ENCODE results near the gene ZNF385D. TPM values are rescaled to one million over a fixed set of nuclear protein-coding genes. Genes with fewer than 3 reads are reported as not detected.

The ZNF385D gene
- total and polyA plus RNA-seq, 2 experiments from 2014 or later = 2.7 to 12.3 TPM

DNA sequence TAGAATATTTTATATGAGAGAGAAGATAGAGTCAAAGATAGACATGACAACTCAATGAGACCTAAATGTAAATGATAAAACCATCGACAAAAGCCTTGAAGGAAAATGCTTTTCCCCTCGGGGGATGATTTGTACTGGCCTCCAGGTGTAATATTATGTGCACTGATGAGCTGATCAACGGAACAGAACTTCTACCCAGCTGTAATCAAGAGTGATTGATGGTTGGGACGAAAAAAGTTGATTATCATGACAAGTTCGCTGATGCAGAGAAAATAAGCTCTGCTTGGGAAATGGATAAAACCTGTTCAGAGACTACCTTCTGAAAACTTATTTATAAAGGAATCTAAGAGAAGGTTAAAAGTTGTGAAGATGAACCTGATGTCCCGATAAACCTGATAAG is 210.7 kb downstream of the ZNF385D start:
- Mint-ChIP-seq H3K27ac (no peak overlapping the region), H3K9me3 (peaks cover 7% of the 10 kb centered on the region; the same call in 1 of the 3 replicates), H3K36me3 (ENCODE audit: low read depth) (no peaks in the 10 kb centered on the region), H3K4me1 (peaks cover 25% of the 10 kb centered on the region), H3K4me3 (no peak overlapping the region), H3K27me3 (ENCODE audit: insufficient read depth, low read depth, poor library complexity) (peaks cover 2% of the 10 kb centered on the region)
- Histone ChIP-seq H3K79me2 (replicated peaks; ENCODE audit: insufficient read depth) (peaks cover 4% of the 10 kb centered on the region; the same call in 1 of the 2 replicates), H3K4me1 (ENCODE audit: insufficient read depth) (peaks cover 18% of the 10 kb centered on the region), H4K20me1 (replicated peaks; ENCODE audit: insufficient read depth) (no peaks in the 10 kb centered on the region), H3K4me3 (no peak overlapping the region), H3K27me3 (ENCODE audit: insufficient read depth) (no peaks in the 10 kb centered on the region), H2AFZ (no peak overlapping the region), H3K9me2 (ENCODE audit: insufficient read depth) (no peaks in the 10 kb centered on the region), H3K36me3 (ENCODE audit: insufficient read depth) (no peaks in the 10 kb centered on the region), H3K27ac (ENCODE audit: low read depth) (no peak overlapping the region), H3K4me2 (no peak overlapping the region), H3F3A (replicated peaks; ENCODE audit: low read depth) (no peaks in the 10 kb centered on the region)
- DNase-seq (ENCODE audit: low spot score) = no peak
- TF ChIP-seq JUNB (IDR thresholded peaks at IDR 0.05; ENCODE audit: unreplicated experiment) = no peak
- no peak for TF ChIP-seq EZH2 (IDR thresholded peaks at IDR 0.05; ENCODE audit: low read depth, unreplicated experiment)
- TF ChIP-seq, protein P1, sequence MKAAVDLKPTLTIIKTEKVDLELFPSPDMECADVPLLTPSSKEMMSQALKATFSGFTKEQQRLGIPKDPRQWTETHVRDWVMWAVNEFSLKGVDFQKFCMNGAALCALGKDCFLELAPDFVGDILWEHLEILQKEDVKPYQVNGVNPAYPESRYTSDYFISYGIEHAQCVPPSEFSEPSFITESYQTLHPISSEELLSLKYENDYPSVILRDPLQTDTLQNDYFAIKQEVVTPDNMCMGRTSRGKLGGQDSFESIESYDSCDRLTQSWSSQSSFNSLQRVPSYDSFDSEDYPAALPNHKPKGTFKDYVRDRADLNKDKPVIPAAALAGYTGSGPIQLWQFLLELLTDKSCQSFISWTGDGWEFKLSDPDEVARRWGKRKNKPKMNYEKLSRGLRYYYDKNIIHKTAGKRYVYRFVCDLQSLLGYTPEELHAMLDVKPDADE (IDR thresholded peaks at IDR 0.05) = no peak
- TF ChIP-seq ZNF114 (CRISPR knock-in tag; IDR thresholded peaks at IDR 0.05) = no peak
- no peak for TF ChIP-seq CREB1 (CRISPR knock-in tag; IDR thresholded peaks at IDR 0.05; ENCODE audit: low read depth)
- TF ChIP-seq NANOG (IDR thresholded peaks at IDR 0.05; ENCODE audit: borderline replicate concordance) = no peak
- TF ChIP-seq, protein P2, sequence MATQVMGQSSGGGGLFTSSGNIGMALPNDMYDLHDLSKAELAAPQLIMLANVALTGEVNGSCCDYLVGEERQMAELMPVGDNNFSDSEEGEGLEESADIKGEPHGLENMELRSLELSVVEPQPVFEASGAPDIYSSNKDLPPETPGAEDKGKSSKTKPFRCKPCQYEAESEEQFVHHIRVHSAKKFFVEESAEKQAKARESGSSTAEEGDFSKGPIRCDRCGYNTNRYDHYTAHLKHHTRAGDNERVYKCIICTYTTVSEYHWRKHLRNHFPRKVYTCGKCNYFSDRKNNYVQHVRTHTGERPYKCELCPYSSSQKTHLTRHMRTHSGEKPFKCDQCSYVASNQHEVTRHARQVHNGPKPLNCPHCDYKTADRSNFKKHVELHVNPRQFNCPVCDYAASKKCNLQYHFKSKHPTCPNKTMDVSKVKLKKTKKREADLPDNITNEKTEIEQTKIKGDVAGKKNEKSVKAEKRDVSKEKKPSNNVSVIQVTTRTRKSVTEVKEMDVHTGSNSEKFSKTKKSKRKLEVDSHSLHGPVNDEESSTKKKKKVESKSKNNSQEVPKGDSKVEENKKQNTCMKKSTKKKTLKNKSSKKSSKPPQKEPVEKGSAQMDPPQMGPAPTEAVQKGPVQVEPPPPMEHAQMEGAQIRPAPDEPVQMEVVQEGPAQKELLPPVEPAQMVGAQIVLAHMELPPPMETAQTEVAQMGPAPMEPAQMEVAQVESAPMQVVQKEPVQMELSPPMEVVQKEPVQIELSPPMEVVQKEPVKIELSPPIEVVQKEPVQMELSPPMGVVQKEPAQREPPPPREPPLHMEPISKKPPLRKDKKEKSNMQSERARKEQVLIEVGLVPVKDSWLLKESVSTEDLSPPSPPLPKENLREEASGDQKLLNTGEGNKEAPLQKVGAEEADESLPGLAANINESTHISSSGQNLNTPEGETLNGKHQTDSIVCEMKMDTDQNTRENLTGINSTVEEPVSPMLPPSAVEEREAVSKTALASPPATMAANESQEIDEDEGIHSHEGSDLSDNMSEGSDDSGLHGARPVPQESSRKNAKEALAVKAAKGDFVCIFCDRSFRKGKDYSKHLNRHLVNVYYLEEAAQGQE (IDR thresholded peaks at IDR 0.05; ENCODE audit: unreplicated experiment) = no peak
- TF ChIP-seq ZNF331 (CRISPR knock-in tag; IDR thresholded peaks at IDR 0.05; ENCODE audit: low read depth) = no peak
- no peak for TF ChIP-seq POLR2AphosphoS5 (IDR thresholded peaks at IDR 0.05; ENCODE audit: low read depth)
- no peak for TF ChIP-seq EZH2phosphoT487 (IDR thresholded peaks at IDR 0.05; ENCODE audit: unreplicated experiment)
- no peak for TF ChIP-seq STAT1 (IDR thresholded peaks at IDR 0.05; ENCODE audit: unreplicated experiment)
- TF ChIP-seq, protein P3, sequence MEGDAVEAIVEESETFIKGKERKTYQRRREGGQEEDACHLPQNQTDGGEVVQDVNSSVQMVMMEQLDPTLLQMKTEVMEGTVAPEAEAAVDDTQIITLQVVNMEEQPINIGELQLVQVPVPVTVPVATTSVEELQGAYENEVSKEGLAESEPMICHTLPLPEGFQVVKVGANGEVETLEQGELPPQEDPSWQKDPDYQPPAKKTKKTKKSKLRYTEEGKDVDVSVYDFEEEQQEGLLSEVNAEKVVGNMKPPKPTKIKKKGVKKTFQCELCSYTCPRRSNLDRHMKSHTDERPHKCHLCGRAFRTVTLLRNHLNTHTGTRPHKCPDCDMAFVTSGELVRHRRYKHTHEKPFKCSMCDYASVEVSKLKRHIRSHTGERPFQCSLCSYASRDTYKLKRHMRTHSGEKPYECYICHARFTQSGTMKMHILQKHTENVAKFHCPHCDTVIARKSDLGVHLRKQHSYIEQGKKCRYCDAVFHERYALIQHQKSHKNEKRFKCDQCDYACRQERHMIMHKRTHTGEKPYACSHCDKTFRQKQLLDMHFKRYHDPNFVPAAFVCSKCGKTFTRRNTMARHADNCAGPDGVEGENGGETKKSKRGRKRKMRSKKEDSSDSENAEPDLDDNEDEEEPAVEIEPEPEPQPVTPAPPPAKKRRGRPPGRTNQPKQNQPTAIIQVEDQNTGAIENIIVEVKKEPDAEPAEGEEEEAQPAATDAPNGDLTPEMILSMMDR (conservative IDR thresholded peaks at IDR 0.05; ENCODE audit: low read depth in 2 of 2) = no peak
- TF ChIP-seq, protein P4, sequence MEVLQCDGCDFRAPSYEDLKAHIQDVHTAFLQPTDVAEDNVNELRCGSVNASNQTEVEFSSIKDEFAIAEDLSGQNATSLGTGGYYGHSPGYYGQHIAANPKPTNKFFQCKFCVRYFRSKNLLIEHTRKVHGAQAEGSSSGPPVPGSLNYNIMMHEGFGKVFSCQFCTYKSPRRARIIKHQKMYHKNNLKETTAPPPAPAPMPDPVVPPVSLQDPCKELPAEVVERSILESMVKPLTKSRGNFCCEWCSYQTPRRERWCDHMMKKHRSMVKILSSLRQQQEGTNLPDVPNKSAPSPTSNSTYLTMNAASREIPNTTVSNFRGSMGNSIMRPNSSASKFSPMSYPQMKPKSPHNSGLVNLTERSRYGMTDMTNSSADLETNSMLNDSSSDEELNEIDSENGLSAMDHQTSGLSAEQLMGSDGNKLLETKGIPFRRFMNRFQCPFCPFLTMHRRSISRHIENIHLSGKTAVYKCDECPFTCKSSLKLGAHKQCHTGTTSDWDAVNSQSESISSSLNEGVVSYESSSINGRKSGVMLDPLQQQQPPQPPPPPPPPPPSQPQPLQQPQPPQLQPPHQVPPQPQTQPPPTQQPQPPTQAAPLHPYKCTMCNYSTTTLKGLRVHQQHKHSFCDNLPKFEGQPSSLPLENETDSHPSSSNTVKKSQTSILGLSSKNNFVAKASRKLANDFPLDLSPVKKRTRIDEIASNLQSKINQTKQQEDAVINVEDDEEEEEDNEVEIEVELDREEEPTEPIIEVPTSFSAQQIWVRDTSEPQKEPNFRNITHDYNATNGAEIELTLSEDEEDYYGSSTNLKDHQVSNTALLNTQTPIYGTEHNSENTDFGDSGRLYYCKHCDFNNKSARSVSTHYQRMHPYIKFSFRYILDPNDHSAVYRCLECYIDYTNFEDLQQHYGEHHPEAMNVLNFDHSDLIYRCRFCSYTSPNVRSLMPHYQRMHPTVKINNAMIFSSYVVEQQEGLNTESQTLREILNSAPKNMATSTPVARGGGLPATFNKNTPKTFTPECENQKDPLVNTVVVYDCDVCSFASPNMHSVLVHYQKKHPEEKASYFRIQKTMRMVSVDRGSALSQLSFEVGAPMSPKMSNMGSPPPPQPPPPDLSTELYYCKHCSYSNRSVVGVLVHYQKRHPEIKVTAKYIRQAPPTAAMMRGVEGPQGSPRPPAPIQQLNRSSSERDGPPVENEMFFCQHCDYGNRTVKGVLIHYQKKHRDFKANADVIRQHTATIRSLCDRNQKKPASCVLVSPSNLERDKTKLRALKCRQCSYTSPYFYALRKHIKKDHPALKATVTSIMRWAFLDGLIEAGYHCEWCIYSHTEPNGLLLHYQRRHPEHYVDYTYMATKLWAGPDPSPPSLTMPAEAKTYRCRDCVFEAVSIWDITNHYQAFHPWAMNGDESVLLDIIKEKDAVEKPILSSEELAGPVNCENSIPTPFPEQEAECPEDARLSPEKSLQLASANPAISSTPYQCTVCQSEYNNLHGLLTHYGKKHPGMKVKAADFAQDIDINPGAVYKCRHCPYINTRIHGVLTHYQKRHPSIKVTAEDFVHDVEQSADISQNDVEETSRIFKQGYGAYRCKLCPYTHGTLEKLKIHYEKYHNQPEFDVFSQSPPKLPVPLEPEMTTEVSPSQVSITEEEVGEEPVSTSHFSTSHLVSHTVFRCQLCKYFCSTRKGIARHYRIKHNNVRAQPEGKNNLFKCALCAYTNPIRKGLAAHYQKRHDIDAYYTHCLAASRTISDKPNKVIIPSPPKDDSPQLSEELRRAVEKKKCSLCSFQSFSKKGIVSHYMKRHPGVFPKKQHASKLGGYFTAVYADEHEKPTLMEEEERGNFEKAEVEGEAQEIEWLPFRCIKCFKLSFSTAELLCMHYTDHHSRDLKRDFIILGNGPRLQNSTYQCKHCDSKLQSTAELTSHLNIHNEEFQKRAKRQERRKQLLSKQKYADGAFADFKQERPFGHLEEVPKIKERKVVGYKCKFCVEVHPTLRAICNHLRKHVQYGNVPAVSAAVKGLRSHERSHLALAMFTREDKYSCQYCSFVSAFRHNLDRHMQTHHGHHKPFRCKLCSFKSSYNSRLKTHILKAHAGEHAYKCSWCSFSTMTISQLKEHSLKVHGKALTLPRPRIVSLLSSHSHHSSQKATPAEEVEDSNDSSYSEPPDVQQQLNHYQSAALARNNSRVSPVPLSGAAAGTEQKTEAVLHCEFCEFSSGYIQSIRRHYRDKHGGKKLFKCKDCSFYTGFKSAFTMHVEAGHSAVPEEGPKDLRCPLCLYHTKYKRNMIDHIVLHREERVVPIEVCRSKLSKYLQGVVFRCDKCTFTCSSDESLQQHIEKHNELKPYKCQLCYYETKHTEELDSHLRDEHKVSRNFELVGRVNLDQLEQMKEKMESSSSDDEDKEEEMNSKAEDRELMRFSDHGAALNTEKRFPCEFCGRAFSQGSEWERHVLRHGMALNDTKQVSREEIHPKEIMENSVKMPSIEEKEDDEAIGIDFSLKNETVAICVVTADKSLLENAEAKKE (CRISPR knock-in tag; IDR thresholded peaks at IDR 0.05) = no peak
- no peak for ATAC-seq

All from GM23338 (cell line).